GM12878 (cell line): Measurements from ENCODE around the gene ANO7. TPM values are rescaled to one million over a fixed set of nuclear protein-coding genes. Genes with fewer than 3 reads are reported as not detected.

Experiments used
- ATF2 ChIP-seq: IDR thresholded peaks from 2 replicates; pipeline ENCODE4 v1.6.1; 2012; ENCODE audit warnings: low read length, inconsistent platforms
- E2F4 ChIP-seq: IDR thresholded peaks from 2 replicates; pipeline ENCODE4 v1.6.1; 2012; ENCODE audit warnings: low read depth, low read length, improper control_type of control experiment
- EZH2 ChIP-seq: IDR thresholded peaks from 2 replicates; pipeline ENCODE4 v1.6.1; 2012; ENCODE audit warnings: low read depth, mild to moderate bottlenecking, control low read depth, inconsistent platforms, low read length, borderline replicate concordance; ENCODE audit not compliant: control insufficient read depth
- GABPA ChIP-seq: IDR thresholded peaks from 2 replicates; pipeline ENCODE4 v1.6.1; 2014; ENCODE audit warnings: antibody characterized with exemption, low read depth, mild to moderate bottlenecking, inconsistent platforms
- HCFC1 ChIP-seq: fragments of 150-350 bp; IDR thresholded peaks from 2 replicates; pipeline ENCODE4 v1.6.1; 2014; ENCODE audit warnings: low read length
- NRF1 ChIP-seq: conservative IDR thresholded peaks from 2 replicates; pipeline ENCODE4 v1.6.1; 2011; ENCODE audit warnings: mild to moderate bottlenecking, low read depth, low read length, improper control_type of control experiment
- SMAD5 ChIP-seq: IDR thresholded peaks from 2 replicates; pipeline ENCODE4 v1.6.1; 2016; ENCODE audit warnings: antibody characterized with exemption, low read depth
- ZNF592 ChIP-seq: fragments of 450-650 bp; IDR thresholded peaks from 2 replicates; pipeline ENCODE4 v1.6.1; 2017; ENCODE audit warnings: mild to moderate bottlenecking, moderate library complexity
- polyA plus RNA-seq, 11 experiments: library from polyadenylated mRNA; depleted of rRNA in 4 of 11; unstranded in 6 of 11; stranded (reverse) in 5 of 11; fragments of >200 nt; fragmentation: Nextera tagmentation in 4 of 11; fragmentation: Illumina TruSeq in 1 of 11; extraction: Ambion mirVana in 4 of 11; extraction: Trizol in 1 of 11; gene quantifications; 1 replicate in 1 of 11; 2 replicates in 10 of 11; pipeline versions ENCODE4 v1.2.1 to v1.2.3, GENCODE V29; 2011 to 2016; ENCODE audit warnings: inconsistent platforms in 2 of 11, missing spikeins in 2 of 11, low read depth in 1 of 11
- total RNA-seq, 4 experiments: library from RNA; depleted of rRNA in 3 of 4; stranded (reverse); fragments of >200 nt in 3 of 4; fragmentation: Illumina TruSeq in 1 of 4; extraction: Trizol in 1 of 4; gene quantifications; 2 replicates each; pipeline versions ENCODE4 v1.2.1 to v1.2.3, GENCODE V29; 2013 to 2021

Gene ANO7
- total and polyA plus RNA-seq, 10 of the 15 experiments (the other 5 are each of a cell fraction or from before 2014, with no cell fraction given) = 0.08 to 1.4 (median 0.44) TPM

GRCh38 chr2:241269707-241270520, 81.4 kb downstream of the ANO7 start (continued):
- TF ChIP-seq ZNF592 = no peak
- TF ChIP-seq HCFC1 = no peak
- no peak for TF ChIP-seq EZH2
- no peak for TF ChIP-seq ATF2
- no peak for TF ChIP-seq SMAD5
- no peak for TF ChIP-seq NRF1
- no peak for TF ChIP-seq GABPA
- no peak for TF ChIP-seq E2F4
